Astrocyte of the hippocampus (primary cell): ENCODE measurements around the gene CPAMD8.
"Not testable (repeated sequence)": the region's sequence is repeated elsewhere in the genome, so short reads cannot be mapped to it uniquely, and the experiment has no call there.

Experiments used
- DNase-seq: peaks from one replicate; pipeline ENCODE4 v3.0.0; 2011; ENCODE audit warnings: low read depth, low spot score

CPAMD8 gene

DNA sequence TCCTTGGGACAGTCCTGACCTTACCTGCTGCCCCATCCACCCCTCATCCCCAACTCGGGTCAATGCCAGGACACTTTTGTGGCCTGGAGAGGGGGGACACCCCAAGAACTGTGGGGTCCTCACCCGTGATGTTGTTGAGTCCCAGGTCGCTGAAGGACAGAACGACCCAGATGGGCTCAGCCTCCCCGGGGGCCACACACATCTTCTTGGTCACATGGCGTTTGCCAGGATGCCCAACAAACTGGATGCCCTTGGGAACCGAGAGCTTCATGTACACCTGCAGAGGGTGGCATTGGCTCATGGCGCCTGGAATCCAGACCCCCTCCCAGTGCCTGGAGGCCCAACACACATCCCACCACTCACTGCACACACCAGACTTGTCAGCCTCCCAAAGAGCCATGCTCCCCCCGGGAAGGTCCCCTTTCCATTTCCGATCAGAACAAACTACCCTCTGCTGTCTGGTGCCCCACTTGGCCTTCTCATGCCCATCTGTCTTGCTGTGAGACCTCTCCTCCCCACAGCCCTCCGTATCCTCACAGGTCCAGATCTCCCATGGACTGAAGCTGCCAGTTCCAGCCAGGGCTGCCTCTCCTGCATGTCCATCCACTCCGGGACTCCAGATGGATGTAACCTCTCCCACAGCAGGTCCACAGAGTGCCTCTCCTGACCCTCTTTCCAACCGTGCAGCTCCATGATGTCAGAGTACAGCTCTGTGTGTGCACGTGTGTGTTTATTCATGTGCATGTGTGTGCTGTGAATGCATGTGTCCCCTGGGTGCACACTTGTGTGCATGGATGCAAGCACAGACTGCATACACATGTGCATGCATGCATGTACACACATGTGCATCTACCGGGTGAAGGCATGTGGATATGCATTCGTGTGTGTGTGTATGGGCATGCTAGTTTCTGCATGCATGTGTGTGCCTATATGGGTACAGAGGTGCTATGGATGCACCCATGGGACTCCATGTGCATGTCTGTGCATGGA, 79.4 kb downstream of the CPAMD8 start:
- DNase-seq, result no peak

DNA sequence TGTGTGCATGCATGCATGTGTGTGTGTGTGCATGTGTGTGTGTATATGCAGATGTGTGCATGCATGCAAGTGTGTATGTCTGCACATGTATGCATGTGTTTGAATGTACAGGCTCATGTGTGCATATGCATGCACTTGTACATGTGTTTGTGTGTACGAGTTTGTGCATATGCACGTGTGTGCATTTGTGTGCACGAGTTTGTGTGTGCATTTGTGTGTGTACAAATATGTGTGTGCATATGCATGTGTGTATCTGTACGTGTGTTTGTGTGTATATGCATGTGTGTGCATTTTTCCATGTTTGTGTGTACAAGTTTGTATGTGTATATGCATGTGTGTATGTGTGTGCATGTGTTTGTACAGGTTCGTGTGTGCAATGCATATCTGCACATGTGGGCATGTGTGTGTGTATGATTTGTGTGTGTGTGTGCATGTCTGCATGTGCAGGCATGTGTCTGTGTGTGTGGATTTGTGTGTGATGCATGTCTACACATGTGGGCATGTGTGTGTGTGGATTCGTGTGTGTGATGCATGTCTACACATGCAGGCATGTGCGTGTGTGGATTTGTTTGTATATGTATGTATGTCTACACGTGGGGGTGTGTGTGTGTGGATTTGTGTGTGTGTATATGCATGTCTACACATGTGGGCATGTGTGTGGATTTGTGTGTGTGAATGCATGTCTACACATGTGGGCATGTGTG, 80.7 kb downstream of the CPAMD8 start:
- no peak for DNase-seq

DNA sequence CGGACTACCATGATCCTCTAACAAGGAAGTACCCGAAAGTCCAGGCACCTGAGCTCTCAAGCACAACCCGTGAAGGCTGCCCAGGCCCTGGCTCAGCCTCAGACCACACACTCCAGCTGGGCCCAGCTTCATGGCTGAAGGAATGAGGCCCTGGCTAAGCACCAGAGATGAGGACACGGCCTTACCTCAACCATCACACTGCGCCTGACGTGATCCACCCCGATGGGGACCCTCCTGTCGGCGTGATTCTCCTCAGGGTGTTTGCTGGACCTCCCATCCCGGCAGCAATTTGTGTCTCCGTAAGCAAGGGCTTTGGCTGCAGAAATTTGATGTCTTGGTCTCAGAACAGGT, 81.3 kb downstream of the CPAMD8 start:
- DNase-seq, result no peak

DNA sequence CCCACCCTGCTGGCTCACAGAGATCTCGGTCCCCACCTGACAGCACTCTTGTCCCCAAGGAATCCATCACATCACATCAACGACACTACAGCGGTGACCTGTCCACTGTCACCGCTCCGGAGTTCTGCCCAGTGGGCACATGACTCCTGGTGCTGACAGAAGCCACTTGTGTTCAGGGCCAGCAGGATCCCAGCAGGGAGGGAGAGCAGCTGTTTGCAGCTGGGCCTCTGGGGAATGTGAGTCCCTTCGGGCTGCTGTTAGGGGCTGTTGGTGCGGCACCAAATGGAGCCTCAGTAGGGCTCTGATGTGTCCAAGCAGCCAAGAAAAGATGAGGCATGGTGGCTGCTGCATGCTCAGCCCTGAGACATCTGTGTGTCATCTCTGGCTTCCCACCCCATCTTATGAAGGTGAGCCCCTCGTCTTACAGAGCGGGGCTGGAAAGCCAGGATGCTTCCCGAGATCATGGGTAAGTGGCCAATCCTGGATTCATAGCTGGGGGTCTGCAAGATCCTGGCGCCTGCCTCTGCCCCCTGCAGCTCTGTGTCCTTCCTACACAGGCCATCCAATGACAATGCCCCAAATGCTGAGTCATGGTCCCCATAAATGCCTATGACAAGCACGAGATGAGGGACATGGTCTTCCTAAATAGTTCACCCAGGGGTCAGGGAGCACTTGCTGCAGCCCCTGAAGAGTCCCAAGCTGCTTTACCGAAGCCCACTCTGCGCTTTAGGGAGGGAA, 81.8 kb downstream of the CPAMD8 start:
- DNase-seq, result no peak

DNA sequence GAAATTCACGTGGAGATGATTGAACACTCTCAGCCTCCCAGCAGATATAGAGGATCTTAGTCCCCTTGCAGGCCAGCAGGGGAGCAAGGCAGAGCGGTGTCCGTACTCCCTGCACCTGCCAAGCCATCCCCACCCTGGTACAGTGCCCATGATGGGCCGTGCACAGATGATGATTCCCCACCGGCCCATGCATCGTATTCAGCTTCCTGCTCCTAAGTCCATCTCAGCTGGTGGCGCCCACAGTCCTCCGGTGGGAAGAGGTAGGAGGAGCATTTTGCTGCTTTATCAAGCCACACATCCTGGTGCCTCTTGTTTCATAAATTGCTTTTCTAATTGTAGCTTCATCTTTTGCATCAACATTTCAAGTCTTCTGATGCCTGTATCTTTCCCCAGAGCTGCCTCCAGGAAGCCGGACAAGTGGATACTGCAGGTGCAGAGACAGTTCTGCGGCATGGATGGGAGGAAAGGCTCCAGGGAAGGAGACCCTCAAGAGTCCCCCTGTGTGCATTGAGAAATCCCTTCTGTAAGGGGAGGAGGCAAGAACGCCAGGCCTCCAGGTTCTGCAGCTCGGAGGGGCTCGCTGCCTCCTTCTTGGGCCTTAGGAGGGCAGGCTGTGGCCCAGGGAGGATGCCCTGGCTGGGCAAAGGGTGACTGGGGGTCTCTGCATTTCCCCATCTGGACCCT, 82.5 kb downstream of the CPAMD8 start:
- no peak for DNase-seq

DNA sequence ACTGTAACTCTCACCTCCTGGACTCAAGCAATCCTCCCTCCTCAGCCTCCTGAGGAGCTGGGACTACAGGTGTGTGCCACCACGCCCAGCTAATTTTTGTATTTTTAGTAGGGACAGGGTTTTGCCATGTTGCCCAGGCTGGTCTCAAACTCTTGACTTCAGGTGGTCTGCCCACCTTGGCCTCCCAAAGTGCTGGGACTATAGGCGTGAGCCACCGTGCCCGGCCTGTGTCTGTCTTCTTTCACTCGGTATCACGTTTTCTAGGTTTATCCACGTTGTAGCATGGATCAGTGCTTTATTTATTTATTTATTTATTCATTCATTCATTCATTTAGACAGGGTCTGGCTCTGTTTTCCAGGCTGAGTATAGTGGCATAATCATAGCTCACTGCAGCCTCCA, 83.5 kb downstream of the CPAMD8 start:
- DNase-seq, result not testable (repeated sequence)

DNA sequence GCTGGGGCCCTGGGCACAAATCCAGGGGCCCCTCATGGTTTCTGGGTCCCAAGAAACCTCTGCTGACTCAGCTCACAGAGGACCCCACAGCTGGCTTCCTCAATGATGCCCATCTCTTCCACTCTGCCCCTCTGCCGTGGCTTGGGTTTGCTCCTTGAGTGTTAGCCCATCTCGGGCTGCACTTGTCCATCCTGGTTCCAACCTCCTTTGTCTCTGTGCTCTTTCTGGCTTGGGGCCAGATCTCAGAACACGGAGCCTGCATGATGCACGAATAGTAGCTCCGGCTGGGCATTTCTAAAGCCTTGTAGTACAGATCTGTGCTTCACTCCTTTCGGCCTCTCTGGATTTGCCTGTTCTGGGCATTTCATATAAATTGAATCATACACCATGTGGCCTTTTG, 84.0 kb downstream of the CPAMD8 start:
- no peak for DNase-seq

DNA sequence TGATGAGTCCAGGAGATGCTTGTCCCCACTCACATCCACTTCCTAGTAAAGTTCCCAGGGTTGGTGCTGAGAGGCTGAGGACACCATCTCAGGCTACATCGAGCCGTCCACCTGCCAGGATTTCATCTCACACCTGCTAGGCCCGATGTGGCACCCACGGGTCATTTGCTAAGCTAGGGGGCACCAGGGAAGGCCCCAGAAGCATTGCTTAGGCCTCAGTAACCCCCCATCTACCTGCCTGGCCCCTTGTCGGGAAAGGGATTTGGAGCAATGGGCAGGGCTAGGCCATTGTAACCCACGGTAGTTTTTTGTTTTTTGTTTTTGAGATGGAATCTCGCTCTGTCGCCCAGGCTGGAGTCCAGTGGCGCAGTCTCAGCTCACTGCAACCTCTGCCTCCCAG, 86.0 kb downstream of the CPAMD8 start:
- DNase-seq, result no peak

DNA sequence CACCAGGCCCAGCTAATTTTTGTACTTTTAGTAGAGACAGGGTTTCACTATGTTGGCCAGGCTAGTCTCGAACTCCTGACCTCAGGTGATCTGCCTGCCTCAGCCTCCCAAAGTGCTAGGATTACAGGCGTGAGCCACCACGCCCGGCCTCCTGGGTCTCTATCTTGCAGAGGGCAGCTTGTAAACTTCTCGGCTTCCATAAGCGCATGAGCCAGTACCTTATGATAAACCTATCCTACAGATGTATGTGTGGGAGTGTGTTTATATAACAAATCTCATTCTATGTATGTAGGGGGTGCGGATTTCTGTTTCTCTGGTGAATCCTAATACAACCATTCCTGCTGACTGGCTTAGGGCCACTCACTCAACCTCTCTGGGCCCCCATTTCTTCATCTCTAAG, 86.5 kb downstream of the CPAMD8 start:
- not testable (repeated sequence) for DNase-seq

DNA sequence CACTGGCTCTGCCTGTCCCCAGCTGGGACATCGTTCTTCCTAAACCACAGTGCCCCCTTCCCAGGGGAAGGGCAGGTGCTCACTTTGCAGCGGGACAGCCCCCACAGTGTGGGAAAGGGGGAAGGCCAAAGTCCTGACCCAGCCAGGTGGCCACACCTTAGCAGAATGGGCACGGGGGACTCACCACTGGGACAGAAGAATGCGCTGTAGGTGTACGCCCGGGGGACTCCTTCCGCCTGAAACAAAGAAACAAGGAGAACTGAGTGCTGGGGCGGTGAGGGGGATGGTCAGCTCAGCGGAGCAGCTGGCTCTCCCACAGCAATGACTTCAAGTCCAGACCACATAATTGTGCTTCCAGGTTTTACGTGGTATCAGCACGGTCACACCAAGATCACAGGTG, 88.4 kb downstream of the CPAMD8 start:
- DNase-seq, result no peak

DNA sequence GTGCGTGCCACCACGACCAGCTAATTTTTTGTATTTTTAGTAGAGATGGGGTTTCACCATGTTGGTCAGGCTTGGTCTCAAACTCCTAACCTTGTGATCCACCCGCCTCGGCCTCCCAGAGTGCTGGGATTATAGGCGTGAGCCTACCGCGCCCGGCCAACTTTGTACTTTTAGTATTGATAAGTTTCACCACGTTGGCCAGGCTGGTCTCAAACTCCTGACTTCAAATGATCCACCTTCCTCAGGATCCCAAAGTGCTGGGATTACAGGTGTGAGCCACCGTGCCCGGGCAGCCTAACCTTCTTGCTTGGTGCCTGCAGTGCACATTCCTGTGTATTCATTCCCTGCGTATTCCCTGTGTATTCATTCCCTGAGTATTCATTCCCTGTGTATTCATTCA, 88.8 kb downstream of the CPAMD8 start:
- not testable (repeated sequence) for DNase-seq

DNA sequence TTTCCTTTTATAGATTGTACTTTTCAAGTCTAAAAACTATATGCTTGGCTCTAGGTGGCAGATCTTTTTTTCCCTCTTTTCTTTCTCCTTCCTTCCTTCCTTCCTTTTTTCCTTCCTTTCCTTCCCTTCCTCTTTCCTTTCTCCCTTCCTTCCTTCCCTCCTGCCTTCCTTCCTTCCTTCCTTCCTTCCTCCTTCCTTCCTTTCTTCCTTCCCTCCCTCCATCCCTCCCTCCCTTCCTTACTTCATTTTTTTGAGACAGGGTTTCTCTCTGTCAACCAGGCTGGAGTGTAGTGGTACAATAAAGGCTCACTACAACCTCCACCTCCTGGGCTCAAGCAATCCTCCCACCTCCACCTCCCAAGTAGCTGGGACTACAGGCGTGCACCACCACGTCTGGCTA, 89.7 kb downstream of the CPAMD8 start:
- DNase-seq, result no peak

DNA sequence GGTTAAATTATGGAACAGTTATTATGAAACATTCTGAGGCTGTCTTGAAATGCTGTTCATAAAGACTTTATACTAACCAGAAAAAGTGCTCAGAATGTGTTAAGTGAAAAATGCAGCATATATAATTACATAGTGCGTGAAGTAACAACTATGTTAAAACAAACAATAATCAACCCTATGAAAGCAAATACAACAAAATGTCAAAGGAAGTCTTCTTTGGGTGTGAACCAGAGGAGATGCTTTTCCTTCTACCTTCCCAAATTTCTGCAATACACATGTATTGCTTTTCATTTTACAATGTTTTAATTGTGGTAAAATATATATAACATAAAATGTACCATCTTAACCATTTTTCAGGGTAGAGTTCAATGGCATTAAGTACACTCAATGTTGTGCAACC, 92.1 kb downstream of the CPAMD8 start:
- DNase-seq, result no peak

DNA sequence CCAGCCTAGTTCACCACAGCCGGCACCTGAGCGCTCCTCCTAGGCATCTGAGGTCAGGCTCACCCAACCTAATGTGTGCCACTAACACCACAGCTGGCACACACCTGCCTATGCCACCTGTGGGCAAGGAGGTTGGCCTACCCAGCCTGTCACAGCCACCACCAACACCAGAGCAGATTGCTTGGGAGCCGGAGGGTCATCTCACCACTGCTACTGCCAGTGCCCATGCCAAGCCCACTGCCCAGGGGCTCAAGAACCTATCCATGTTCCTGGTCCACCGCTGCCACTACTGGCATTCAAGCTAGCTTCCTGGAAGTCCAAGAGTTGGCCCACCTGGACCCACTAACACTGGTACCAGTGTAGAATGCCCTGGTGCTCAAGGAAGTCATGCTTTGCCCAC, 95.3 kb downstream of the CPAMD8 start:
- no peak for DNase-seq

DNA sequence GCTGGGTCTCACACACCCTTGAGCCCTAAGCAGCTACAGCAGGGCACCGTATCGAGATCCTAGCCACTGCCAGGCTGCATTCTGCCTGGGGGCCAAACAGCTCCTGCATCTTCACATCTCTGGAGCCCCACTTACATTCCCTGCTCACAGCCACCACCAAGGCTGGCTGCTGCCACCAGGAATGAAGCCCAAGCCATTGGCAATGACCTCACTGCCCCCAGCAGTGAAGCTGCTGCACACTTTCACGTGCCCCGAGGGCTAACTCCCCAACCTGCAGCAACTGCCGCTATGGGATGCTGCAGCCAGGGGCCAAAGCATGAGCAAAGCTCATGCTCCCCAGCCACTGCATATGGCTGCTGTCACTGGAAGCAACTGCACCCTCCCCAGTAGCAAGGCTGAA, 95.9 kb downstream of the CPAMD8 start:
- no peak for DNase-seq

DNA sequence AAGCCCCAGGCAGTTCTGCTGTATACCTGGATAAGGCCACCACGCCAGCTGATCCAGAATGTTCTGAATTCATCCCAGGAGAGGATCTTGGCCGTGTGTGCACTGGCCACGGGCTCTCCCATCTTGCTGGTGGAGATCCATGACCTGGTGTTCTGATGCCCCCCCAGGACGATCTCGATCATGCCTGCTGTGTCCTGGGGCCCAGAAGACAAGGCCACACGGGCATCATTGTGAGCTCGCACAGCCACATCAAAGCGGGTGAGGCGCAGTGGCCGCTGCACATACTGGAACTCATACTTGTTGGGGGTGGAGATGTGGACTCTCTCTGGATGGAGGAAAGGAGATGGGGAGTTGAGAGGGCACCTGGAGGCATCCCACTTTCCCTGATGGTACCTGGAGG, 97.7 kb downstream of the CPAMD8 start:
- DNase-seq, result no peak

DNA sequence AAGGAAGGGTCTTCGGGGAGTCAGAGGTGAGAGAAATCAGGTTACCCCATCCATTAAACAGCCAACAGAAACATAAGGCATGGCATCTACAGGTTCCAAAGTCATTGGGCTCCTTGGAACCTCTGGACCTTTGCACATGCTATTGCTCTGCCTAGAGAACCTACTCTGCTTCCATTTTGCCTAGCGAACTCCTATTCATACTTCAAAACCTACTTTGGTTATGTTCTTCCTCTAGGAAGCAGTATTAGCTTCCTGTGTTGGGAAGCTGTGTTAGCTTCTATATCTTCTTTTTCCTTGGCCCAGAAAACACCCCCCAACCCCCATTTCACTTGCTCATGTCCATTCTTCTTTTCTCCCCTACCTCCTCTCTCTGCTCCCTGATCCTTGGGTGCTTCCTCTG, 98.3 kb downstream of the CPAMD8 start:
- no peak for DNase-seq

DNA sequence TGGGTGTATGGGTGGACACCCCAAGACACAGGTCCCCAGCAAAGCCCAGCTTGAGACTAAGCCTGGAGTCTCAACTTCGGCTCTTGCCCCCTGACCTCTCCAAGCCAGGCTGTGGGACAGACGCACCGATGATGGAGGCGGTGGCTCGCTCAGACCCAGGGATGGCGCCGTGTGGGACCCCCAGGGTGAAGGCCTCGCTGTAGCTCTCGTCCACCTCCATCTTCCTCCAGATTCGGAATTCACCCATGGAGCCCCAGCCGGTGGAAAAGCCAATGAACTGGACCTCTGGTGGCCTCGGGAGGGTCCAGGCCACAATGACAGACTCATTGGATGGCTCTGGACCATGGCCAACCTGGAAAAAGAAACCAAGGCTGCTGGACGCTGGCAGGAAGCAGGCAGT, 98.7 kb downstream of the CPAMD8 start:
- DNase-seq, result no peak

DNA sequence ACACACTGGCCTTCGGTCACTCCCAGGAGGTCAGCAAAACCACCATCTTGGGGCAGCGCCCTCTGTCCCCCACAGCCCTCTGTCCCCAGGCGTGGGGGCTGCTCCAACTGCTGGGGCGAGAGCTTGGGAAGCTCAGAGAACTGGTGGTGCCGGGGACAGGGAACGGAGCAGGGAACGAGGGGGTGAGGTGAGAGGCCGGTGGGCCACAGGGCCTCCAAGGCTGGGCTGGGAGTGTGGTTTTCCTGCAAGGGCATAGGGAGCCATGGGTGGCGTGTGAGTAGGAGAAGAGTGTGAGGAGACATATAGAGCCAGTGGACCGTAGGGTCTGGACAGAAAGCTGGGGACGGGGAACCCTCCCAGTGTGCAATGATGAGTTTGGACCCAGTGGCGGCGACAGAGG, 103.7 kb downstream of the CPAMD8 start:
- DNase-seq, result no peak

DNA sequence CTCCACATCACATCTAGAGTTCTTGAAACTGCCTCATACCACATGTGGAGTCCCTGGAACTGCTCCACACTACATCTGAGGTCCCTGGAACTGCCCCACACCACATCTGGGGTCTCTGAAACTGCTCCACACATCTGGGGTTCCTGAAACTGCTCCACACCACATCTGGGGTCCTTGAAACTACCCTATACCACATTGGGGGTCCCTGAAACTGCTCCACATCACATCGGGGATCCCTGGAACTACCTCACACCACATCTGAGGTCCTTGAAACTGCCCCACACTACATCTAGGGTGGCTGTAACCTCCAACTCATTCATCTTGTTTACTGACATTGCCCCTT, 104.0 kb downstream of the CPAMD8 start:
- DNase-seq, result no peak

DNA sequence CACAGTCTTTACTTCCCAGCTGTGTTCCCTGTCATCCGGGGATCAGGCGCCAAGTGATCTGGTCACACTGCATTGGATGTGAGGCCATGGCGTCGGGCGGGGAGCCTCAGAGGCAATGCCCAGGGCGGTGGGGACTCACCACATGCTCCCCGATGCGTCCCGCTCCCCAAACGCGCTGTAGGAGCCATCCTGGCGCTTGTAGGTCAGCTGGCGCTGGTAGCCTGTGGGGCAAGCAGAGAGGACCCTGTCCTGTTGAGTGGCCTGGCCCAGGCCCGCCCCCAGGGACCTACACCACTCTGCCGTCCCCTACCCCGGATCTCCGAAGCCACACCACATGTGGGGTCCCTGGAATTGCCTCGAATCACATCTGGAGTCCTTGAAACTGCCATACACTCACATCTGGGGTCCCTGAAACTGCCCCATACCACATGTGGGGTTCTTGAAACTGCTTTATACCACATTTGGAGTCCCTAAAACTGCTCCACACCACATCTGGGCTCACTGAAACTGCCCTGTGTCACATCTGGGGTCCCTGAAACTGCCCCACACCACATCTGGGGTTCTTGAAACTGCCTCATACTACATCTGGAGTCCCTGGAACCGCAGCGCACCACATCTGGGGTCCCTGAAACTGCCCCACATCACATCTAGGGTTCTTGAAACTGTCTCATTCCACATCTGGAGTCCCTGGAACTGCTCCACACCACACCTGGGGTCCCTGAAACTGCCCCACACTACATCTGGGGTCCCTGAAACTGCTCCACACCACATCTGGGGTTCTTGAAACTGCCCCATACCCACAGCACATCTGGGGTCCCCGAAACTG, 104.6 kb downstream of the CPAMD8 start:
- DNase-seq, result no peak
